ENCODE measurements around the gene PLPPR3.
"Not testable (repeated sequence)": the region's sequence is repeated elsewhere in the genome, so short reads cannot be mapped to it uniquely, and the experiment has no call there.

The PLPPR3 gene

DNA sequence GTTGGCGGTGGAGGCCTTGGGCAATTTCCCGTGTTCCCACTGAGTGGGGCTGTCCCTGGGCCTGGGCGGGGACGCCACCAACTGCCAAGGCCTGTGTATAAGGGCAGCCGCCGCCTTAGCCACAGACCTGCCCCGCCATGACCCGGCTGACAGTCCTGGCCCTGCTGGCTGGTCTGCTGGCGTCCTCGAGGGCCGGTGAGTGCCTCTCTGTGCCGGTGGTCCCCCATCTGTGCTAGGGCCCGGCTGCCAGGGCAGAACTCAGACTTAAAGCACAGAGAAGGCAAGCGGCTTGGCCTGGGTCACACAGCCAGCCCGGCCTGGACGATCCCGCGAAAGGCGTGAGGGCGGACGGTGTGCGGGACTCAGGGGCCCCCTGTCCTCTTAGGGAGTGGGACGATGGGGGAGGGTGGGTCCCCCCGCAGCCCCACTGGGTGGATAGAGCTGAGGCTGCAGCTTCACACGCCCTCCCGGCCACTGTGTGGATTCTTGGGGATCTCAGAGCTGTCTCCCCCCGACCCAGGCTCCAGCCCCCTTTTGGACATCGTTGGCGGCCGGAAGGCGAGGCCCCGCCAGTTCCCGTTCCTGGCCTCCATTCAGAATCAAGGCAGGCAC is 6.1 kb upstream of the PLPPR3 start, which contains the start of gene AZU1:
Gene AZU1, plus strand, starts transcription at position 128 of the 612 bp plus-strand sequence. Its CDS starts 10 bp downstream, at position 138.
- DNase-seq, result no peak

DNA sequence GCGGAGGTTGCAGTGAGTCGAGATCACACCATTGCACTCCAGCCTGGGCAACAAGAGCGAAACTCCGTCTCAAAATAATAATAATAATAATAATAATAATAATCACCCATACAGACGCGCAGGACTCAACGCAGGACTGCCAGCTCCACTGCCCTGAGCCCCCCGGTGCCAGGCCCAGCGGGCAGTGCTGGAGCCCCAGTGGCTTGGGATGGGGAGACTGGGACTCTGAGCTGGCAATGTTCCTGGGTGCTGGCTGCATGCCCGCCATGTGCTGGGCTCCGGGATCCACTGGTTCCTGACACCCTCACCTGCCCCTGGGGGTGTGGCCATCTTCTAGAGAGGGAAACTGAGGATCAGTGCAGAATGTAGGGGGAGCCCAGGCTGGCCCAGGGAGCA is 5.6 kb upstream of the PLPPR3 start:
- no peak for DNase-seq

DNA sequence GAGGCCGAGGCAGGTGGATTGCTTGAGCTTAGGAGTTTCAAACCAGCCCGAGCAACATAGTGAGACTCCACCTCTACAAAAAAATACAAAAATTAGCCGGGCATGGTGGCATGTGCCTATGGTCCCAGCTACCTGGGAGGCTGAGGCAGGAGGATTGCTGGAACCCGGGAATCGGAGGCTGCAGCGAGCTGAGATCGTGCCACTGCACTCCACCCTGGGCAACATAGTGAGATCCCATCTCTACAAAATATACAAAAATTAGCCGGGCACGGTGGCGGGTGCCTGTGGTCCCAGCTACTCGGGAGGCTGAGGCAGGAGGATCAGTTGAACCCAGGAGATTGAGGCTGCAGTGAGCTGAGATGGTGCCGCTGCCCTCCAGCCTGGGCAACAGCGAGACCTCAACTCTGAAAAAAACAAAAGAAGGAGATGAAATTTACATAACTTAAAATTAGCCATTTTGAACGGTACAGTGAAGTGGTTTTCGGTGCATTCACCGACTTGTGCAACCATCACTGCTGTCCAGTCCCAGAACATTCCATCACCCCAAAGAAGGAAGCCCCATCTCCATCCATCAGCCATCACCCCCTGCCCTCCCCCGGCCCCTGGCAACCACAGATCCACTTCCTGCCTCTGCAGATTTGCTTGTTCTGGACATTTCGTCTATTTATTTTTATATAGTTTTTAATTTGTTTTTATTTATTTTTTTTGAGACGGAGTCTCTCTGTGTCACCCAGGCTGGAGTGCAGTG is 4.3 kb upstream of the PLPPR3 start:
- DNase-seq, result no peak

DNA sequence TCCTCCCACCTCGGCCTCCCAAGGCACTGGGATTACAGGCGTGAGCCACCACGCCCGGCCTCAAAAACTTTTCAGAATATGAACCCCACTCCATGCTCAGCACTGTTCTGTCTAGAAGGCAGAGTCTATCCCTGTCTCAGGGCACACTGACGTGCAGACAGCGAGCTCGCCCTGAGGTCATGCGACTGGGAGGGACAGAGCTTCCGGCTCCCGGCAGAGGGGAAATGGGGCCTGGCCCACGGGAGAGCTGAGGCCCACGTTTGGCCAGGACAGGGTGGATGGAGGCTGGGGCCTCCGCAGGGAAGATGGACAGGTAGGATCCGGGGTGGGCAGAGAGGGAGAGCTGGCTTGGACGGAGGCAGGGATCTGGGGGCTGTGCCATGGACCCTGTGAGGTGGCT is 3.1 kb upstream of the PLPPR3 start:
- DNase-seq, result no peak

DNA sequence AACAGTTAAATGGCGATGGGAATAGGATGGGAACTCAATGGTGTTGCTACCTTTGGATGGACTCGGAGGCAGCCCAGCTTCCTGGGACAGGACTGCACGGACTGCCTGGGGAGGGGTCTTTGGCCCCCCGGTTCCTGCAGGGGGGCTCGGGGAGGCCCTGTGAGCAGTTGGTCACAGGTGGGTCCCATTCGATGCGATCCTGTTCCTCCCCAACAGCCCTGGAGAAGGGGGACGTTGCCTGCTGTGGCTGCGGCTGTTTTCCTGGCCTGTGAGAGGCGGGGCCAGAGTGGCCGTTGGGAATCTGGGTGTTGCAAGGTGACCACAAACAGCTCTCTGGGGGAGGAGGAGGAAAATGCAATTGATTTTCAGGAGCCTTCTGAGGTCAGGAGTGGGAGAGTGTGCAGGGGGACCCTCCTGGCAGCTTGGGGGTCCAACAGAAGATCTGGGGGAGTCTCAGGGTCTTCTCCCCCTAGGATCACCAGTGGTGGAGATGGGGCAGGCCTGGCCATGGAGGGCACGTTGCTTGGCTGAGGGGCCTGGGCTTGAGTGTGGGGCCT is 1.9 kb upstream of the PLPPR3 start:
- no peak for DNase-seq

DNA sequence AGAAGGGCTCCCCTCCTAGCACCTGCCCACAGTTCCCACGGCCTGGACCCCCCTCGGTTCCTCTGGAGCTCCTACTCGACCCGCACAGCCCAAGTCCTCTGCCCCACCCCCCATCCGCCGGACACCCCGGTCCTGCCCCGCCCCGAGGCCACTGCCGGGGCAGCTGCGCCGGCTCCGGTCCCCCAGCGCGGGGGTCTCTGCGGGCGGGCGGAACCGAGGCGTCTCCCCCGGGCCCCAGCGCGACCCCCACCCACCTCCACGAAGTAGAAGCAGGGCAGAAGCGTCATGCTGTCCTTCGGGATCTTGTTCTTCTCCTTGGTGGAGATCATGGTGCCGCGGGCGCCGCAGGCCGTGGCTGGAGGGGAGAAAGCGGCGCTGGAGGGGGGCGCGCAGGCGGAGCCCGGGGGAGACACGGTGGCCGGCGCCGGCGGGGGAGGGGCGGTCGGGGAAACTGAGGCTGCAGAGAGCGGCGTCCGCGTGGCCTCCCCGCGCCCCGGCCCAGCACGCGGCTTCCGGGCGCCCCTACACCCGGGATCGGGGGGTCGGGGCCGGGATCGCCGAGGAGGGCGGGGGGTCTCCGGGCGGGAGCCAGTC is 427 bp downstream of the PLPPR3 start:
- no peak for DNase-seq

DNA sequence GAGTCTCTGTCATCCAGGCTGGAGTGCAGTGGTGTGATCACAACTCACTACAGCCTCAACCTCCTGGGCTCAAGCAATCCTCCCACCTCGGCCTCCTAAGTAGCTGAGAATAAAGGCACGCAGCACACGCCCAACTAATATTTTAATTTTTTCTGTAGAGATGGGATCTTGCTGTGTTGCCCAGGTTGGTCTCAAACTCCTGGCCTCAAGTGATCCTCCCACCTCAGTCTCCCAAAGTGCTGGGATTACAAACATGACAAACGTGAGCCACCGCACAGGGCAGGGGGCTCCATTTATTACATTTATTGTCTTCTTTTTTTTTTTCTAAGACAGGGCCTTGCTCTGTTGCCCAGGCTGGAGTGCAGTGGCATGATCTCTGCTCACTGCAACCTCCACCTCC is 1.5 kb downstream of the PLPPR3 start:
- DNase-seq, result not testable (repeated sequence)

DNA sequence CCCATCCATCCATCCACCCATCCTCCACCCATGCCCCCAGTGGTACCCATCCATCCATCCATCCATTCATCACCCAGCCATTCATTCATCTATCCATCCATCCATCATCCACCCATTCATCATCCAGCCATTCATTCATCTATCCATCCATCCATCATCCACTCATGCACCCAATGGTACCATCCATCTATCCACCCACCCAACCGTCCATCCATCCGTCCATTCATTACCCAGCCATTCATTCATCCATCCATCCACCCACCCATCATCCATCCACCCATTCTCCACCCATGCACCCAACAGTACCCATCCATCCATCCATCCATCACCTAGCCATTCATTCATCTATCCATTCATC is 5.3 kb downstream of the PLPPR3 start:
- no peak for DNase-seq

DNA sequence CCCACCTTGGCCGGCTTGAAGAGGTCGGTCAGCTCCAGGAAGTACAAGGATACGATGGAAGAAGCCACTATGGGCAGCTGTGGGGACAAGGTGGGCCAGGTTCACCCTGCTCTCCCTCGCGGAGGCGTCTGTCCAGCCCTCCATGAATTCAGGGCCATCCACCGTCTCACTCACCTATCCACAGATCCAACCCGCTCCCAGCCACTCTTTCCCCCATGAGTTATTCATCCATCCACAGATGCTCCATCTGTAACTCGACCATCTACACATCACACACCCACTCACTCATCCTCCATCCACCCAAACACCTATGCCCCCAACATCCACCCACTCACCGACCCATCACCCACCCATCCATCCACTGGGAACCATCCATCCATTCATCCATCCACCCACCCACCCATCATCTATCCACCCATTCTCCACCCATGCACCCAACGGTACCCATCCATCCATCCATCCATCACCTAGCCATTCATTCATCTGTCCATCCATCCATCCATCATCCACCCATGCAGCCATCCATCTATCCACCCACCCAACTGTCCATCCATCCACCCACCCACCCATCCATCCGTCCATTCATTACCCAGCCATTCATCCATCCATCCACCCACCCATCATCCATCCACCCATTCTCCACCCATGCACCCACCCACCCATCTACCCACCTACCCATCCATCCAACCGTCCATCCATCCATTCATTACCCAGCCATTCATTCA is 5.8 kb downstream of the PLPPR3 start:
- DNase-seq, result no peak

DNA sequence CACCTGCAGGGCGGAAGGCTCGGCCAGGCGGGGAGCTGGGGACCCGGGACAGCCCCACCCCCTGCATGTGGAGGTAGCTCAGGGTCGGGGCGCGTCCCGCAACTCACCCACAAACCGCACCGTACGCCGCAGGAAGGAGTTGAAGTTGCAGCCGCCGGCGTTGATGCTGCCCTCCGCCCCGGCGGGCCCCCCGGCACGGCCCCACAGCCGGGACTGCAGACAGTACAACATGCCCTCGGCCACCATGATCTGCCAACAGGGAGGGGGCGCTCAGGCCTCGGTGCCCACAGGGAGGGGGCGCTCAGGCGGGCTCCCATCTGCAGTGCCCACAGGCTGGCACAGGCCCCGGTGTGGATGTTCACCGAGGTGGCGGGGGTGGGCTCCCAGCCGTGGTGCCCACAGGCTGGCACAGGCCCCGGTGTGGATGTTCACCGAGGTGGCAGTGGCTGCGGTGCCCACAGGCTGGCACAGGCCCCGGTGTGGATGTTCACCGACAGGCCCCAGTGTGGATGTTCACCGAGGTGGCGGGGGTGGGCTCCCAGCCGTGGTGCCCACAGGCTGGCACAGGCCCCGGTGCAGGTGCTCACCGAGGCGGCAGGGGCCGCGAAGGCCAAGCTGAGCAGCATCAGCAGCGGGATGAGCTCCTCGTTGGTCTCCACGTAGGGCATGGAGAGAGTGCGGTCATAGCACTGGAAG is 6.5 kb downstream of the PLPPR3 start:
- DNase-seq, result no peak

DNA sequence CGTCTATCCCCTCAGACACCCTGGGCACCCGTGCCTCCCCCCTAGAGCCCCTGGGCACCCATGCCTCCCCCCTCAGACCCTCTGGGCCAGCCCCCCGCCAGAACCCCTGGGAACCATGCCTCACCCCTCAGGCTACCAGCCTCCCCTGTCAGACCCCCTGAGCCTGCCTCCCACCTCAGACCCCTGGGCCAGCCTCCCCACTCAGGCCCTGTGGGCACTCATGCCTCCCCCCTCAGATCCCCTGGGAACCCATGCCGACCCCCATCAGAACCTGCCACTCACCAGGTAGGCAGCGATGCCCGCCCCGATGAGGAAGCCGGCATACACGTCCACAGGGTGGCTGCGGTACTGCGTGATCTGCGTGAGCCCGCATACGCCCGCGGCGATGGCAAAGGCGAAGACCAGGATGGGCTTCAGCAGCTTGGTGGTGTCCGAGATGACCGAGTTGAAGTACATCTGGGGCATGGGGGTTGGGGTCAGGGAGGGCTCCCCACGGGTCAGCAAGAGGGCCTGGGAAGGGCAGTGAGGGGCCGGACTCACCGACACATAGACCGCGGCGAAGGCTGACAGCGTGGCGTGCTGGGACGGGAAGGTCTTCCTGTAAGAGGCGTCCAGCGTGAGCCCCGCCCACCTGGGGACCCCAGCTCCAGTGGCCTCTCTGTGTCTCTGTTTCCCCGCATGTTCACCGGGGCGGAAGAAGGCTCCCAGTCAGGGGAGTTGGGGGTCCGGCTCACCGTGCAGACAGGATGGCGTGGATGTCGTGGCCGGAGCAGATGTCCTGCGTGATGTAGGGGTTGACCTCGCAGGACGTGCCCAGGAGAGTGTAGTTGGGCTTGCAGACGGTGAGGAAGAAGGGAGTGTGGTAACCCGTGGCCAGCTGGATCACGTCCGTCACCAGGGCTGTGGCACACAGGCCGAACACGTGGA is 7.3 kb downstream of the PLPPR3 start:
- no peak for DNase-seq

DNA sequence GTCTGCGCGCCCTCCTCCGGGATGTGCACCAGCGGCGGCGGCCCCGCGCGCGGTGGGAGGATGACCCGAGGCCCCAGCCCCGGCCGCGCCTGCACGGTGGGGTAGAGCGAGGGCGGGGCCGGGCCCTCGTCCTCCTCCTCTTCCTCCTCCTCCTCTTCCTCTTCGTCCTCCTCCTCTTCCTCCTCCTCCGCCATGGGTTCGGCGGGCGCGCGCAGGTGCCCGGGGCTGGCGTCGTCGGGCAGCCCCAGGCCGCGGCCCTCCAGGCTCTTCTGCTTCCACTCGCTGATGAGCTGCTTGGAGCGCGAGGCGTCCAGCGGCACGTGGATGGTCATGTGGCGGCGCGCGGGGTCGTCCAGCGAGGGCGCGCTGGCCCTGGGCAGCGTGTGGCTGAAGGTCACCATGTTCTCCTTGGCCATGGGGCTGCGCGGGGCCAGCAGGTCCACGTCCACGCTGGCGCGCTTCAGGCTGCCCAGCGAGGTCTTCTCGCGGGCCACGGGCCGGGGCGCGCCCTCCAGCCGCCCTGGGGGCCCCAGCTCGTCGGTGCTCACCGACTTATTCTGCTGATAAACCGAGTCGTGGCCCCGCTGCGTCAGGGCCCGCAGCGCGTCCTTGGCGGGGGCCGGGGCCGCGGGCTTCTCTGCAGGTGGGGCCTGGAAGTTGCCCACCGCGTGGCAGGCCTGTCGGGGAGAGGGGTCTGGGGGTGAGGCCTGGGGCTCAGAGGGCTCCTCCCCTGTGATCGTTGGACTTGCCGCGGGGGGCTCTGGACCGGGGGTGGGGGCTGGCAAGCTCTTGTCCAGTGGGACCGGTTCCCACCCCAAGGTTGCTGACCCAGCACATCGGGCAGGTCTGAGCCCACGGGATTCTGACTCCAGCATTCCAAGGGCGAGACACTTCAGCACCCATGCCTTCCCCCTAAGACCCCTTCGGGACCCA is 8.3 kb downstream of the PLPPR3 start:
- no peak for DNase-seq

DNA sequence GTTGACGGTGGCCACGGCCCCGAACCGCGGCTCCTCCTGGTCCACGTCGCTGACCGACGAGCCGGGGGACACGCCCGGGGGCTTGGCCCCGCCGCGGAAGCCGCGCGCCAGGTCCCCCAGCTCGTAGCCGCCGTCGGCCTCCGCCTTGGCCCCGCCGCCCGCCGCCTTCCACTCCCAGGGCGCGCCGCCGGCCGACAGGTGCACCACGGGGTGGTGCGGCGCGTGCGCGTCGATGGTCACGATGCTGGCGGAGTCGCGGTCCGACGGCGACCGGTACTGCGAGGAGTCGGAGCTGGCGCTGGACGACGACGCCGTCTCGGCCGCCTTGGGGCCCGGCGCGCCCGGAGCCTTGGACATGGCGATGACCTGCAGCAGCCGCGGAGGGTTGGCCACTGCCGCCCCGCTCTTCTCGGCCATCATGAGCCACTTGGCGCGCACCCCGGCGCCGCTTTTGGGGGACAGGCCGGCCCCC is 9.0 kb downstream of the PLPPR3 start:
- DNase-seq, result no peak

DNA sequence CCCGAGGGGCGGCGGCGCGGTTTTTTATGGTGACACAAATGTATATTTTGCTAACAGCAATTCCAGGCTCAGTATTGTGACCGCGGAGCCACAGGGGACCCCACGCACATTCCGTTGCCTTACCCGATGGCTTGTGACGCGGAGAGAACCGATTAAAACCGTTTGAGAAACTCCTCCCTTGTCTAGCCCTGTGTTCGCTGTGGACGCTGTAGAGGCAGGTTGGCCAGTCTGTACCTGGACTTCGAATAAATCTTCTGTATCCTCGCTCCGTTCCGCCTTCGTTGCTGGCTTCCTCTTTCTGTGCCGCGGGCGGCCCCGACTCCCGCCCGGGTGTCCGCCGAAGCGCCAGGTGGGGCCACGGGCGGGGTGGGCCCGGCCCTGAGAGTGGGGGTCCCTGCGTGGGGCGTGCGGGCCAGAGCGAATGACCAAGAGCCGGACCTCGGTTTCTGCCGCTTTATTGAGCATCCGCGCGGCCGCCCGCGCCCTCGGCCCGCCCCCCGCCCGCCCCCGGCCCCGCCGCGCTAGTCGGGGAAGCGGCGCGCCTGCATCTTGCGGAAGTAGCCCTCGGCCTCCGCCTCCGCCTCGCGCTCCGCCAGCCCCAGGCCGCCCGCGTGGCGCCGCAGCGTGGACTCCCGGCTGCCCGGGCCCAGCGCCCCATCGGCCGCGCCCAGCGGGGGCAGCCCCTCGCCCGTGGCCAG is 9.6 kb downstream of the PLPPR3 start:
- DNase-seq, result no peak

DNA sequence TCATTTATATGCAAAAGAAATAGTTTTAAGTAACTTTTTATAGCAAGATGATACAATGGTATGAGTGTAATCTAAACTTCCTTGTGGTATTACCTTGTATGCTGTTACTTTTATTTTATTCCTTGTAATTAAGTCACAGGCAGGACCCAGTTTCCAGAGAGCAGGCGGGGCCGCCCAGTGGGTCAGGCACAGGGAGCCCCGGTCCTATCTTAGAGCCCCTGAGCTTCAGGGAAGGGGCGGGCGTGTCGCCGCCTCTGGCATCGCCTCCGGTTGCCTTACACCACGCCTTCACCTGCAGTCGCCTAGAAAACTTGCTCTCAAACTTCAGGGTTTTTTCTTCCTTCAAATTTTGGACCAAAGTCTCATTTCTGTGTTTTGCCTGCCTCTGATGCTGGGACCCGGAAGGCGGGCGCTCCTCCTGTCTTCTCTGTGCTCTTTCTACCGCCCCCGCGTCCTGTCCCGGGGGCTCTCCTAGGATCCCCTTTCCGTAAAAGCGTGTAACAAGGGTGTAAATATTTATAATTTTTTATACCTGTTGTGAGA is 10.2 kb downstream of the PLPPR3 start:
- no peak for DNase-seq

DNA sequence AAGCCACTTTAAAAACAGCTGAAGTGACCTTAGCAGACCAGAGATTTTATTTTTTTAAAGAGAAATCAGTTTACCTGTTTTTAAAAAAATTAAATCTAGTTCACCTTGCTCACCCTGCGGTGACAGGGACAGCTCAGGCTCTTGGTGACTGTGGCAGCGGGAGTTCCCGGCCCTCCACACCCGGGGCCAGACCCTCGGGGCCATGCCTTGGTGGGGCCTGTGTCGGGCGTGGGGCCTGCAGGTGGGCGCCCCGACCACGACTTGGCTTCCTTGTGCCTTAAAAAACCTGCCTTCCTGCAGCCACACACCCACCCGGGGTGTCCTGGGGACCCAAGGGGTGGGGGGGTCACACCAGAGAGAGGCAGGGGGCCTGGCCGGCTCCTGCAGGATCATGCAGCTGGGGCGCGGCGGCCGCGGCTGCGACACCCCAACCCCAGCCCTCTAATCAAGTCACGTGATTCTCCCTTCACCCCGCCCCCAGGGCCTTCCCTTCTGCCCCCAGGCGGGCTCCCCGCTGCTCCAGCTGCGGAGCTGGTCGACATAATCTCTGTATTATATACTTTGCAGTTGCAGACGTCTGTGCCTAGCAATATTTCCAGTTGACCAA is 10.8 kb downstream of the PLPPR3 start:
- no peak for DNase-seq

DNA sequence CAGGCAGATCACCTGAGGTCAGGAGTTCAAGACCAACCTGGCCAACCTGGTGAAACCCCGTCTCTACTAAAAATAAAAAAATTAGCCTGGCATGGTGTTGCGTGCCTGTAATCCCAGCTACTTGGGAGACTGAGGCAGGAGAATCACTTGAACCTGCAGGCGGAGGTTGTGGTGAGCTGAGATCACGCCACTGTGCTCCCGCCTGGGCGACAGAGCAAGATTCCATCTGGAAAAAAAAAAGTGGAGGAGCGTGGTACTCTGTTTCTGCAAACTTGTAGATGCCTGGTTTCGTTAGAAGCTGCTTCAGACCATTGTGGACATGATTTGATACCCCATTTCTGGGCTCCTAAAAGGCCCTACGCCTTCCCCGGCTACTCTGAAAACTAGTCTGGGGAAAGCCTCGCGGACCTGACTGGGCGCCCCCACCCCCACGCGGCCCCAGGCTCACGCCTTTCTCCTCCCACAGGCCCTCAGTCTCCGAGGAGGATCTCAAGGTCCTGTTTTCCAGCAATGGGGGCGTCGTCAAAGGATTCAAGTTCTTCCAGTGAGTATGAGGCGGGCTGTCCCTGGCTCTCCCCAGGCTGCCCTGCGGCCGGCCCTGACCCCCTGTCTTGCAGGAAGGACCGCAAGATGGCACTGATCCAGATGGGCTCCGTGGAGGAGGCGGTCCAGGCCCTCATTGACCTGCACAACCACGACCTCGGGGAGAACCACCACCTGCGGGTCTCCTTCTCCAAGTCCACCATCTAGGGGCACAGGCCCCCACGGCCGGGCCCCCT is 11.5 kb downstream of the PLPPR3 start:
- DNase-seq, result no peak

DNA sequence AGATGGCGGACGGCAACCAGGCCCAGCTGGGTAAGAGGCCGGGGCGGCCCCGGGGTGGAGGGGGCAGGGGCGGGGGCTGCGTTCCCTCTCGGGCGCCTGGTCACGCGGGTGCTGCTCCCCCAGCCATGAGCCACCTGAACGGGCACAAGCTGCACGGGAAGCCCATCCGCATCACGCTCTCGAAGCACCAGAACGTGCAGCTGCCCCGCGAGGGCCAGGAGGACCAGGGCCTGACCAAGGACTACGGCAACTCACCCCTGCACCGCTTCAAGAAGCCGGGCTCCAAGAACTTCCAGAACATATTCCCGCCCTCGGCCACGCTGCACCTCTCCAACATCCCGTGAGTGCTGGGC is 13.4 kb downstream of the PLPPR3 start:
- no peak for DNase-seq
